Gastrocnemius medialis (tissue), 4 donors: ENCODE measurements around the gene KLHL25.

Experiments used
- POLR2A ChIP-seq, 2 donors: fragments of 450-650 bp; IDR thresholded peaks; one replicate each; pipeline ENCODE4 v1.6.1; 2017; ENCODE audit warnings: antibody characterized with exemption in 2 of 2, mild to moderate bottlenecking in 2 of 2, moderate library complexity in 2 of 2
- TF ChIP-seq, protein P1 (sequence below), 5 experiments: fragments of 450-650 bp in 3 of 5; fragments of 200-600 bp in 2 of 5; sonication (generic) in 2 of 5; IDR thresholded peaks in 4 of 5; conservative IDR thresholded peaks in 1 of 5; 1 replicate in 4 of 5; 2 replicates in 1 of 5; pipeline ENCODE4 v1.5.1; 2016 to 2019; ENCODE audit warnings: antibody characterized with exemption in 5 of 5, mild to moderate bottlenecking in 3 of 5, moderate library complexity in 3 of 5

DNA sequence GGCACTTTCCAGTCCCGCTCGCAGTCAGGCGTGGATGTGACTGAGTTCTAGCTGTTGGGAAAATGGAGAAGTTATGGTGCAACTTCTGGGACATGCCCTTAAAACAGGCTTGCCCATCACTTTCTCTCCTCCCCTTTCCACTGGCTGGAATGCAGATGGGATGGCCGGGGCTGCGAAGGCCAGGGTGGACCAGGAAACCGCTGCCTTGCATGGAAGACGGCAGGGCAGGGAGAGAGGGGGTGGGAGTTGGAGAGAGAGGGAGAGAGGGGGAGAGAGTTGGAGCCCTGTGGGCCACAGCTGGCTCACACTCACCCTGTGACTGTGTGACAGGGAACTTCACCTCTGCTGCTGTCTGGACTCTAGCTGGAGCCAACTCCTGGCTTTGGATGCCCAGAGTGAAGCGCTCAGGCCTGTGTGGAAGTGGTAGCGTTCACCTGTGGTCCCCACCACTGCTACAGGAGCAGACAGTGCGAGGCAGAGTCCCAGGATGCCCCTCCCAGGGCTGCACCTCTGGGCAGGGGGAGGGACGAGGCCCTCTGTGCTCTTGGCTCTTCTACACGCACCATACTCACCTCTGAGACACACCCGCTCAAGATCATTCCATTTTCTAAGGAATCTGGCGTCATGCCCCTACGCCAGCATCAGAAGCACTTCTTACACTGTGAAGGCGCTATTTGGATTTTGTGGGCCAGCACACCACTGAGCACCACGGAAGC lies 36.6 kb downstream of the KLHL25 start:
- TF ChIP-seq, protein P1, sequence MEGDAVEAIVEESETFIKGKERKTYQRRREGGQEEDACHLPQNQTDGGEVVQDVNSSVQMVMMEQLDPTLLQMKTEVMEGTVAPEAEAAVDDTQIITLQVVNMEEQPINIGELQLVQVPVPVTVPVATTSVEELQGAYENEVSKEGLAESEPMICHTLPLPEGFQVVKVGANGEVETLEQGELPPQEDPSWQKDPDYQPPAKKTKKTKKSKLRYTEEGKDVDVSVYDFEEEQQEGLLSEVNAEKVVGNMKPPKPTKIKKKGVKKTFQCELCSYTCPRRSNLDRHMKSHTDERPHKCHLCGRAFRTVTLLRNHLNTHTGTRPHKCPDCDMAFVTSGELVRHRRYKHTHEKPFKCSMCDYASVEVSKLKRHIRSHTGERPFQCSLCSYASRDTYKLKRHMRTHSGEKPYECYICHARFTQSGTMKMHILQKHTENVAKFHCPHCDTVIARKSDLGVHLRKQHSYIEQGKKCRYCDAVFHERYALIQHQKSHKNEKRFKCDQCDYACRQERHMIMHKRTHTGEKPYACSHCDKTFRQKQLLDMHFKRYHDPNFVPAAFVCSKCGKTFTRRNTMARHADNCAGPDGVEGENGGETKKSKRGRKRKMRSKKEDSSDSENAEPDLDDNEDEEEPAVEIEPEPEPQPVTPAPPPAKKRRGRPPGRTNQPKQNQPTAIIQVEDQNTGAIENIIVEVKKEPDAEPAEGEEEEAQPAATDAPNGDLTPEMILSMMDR (IDR thresholded peaks at IDR 0.05 in 4 of 5, conservative IDR thresholded peaks at IDR 0.05 in 1 of 5) = no peak
- TF ChIP-seq POLR2A (IDR thresholded peaks at IDR 0.05) = no peak
